Hepatocyte (in vitro differentiated cells): ENCODE measurements around the gene MOB3B. TPM values are rescaled to one million over a fixed set of nuclear protein-coding genes. Genes with fewer than 3 reads are reported as not detected.

Experiments
- DNase-seq: peaks from one replicate; pipeline ENCODE4 v3.0.0-alpha.2; 2016; ENCODE audit warnings: low spot score
- H2AFZ ChIP-seq: fragments of 200-600 bp; sonication (generic); 2 replicates; pipeline ENCODE4 v1.6.0; 2016; ENCODE audit warnings: antibody characterized with exemption, mild to moderate bottlenecking
- H3K27ac ChIP-seq: fragments of 200-600 bp; sonication (generic); 2 replicates; pipeline ENCODE4 v1.5.1; 2016; ENCODE audit warnings: mild to moderate bottlenecking
- H3K27me3 ChIP-seq: fragments of 200-600 bp; sonication (generic); 2 replicates; pipeline ENCODE4 v1.6.1; 2016
- H3K36me3 ChIP-seq: fragments of 200-600 bp; sonication (generic); replicated peaks from 2 replicates; pipeline ENCODE4 v1.5.1; 2016; ENCODE audit warnings: low read depth; ENCODE audit not compliant: insufficient read depth
- H3K4me1 ChIP-seq: fragments of 200-600 bp; sonication (generic); 2 replicates; pipeline ENCODE4 v1.5.1; 2016; ENCODE audit warnings: mild to moderate bottlenecking, moderate library complexity; ENCODE audit not compliant: insufficient read depth
- H3K4me2 ChIP-seq: fragments of 200-600 bp; sonication (generic); 2 replicates; pipeline ENCODE4 v1.6.0; 2016
- H3K4me3 ChIP-seq: fragments of 200-600 bp; sonication (generic); 2 replicates; pipeline ENCODE4 v1.5.1; 2016; ENCODE audit warnings: mild to moderate bottlenecking
- H3K79me2 ChIP-seq: fragments of 200-600 bp; sonication (generic); 2 replicates; pipeline ENCODE4 v1.6.0; 2017; ENCODE audit warnings: mild to moderate bottlenecking
- H3K9me2 ChIP-seq: fragments of 200-600 bp; sonication (generic); replicated peaks from 2 replicates; pipeline ENCODE4 v1.6.0; 2017; ENCODE audit warnings: mild to moderate bottlenecking; ENCODE audit not compliant: insufficient read depth
- H3K9me3 ChIP-seq: fragments of 200-600 bp; sonication (generic); 2 replicates; pipeline ENCODE4 v1.5.1; 2016; ENCODE audit warnings: low read depth, mild to moderate bottlenecking
- H4K20me1 ChIP-seq: fragments of 200-600 bp; sonication (generic); 2 replicates; pipeline ENCODE4 v1.6.0; 2016; ENCODE audit warnings: mild to moderate bottlenecking; ENCODE audit not compliant: insufficient read depth, poor library complexity, severe bottlenecking
- EZH2 ChIP-seq: fragments of 200-600 bp; sonication (generic); IDR thresholded peaks from 2 replicates; pipeline ENCODE4 v1.6.1; 2016; ENCODE audit warnings: antibody characterized with exemption, mild to moderate bottlenecking, borderline replicate concordance
- EZH2phosphoT487 ChIP-seq: fragments of 200-600 bp; sonication (generic); IDR thresholded peaks from one replicate; pipeline ENCODE4 v1.6.1; 2018; ENCODE audit warnings: antibody characterized with exemption, mild to moderate bottlenecking, low read depth, moderate library complexity; ENCODE audit not compliant: unreplicated experiment, severe bottlenecking
- WGBS: methylation state at CpG from one replicate; pipeline ENCODE4 v1.1.6; 2016; ENCODE audit warnings: low lambda C conversion rate; ENCODE audit errors: missing lambda C conversion rate; 5-methylcytosine and 5-hydroxymethylcytosine counted together
- polyA plus RNA-seq: library from polyadenylated mRNA; unstranded; fragments of >200 nt; fragmentation: Nextera tagmentation; extraction: Ambion mirVana; gene quantifications from 2 replicates; pipeline ENCODE4 v1.2.1, GENCODE V29; 2016
- total RNA-seq: library from RNA; depleted of rRNA; stranded (reverse); fragments of >200 nt; gene quantifications from 2 replicates; pipeline ENCODE4 v1.2.3, GENCODE V29; 2014
- TF ChIP-seq, protein P1 (sequence below): fragments of 200-600 bp; sonication (generic); IDR thresholded peaks from 2 replicates; pipeline ENCODE4 v1.5.1; 2016; ENCODE audit warnings: antibody characterized with exemption, mild to moderate bottlenecking; ENCODE audit not compliant: poor library complexity

Gene MOB3B
- total and polyA plus RNA-seq, 2 experiments from 2014 or later: 13.3 to 13.5 TPM

GRCh38 chr9:27436234-27436633 is 93.4 kb downstream of the MOB3B start:
- H3K36me3 ChIP-seq: no peaks in the 10 kb centered on the region
- H2AFZ ChIP-seq: no peak overlapping the region
- no peaks in the 10 kb centered on the region for H3K9me3 ChIP-seq
- H3K4me1 ChIP-seq: peaks cover 22% of the 10 kb centered on the region
- WGBS: 60% methylated on average over 3 of the region's 3 CpGs
- H4K20me1 ChIP-seq: no peaks in the 10 kb centered on the region
- H3K27ac ChIP-seq: peak overlapping the region; percentile 39
- DNase-seq: peak; percentile 61
- no peaks in the 10 kb centered on the region for H3K9me2 ChIP-seq
- H3K4me3 ChIP-seq: no peak overlapping the region
- no peaks in the 10 kb centered on the region for H3K27me3 ChIP-seq
- TF ChIP-seq EZH2: no peak
- TF ChIP-seq, protein P1, sequence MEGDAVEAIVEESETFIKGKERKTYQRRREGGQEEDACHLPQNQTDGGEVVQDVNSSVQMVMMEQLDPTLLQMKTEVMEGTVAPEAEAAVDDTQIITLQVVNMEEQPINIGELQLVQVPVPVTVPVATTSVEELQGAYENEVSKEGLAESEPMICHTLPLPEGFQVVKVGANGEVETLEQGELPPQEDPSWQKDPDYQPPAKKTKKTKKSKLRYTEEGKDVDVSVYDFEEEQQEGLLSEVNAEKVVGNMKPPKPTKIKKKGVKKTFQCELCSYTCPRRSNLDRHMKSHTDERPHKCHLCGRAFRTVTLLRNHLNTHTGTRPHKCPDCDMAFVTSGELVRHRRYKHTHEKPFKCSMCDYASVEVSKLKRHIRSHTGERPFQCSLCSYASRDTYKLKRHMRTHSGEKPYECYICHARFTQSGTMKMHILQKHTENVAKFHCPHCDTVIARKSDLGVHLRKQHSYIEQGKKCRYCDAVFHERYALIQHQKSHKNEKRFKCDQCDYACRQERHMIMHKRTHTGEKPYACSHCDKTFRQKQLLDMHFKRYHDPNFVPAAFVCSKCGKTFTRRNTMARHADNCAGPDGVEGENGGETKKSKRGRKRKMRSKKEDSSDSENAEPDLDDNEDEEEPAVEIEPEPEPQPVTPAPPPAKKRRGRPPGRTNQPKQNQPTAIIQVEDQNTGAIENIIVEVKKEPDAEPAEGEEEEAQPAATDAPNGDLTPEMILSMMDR: no peak
- no peak for TF ChIP-seq EZH2phosphoT487
- H3K4me2 ChIP-seq: no peak overlapping the region
- peaks cover 34% of the 10 kb centered on the region for H3K79me2 ChIP-seq

- no peak overlapping the region for H3K4me2 ChIP-seq
- H3K9me3 ChIP-seq: no peaks in the 10 kb centered on the region
- peaks cover 39% of the 10 kb centered on the region for H3K79me2 ChIP-seq
- H3K4me1 ChIP-seq: peaks cover 36% of the 10 kb centered on the region
- TF ChIP-seq, protein P1: no peak
- TF ChIP-seq EZH2 (no peak), EZH2phosphoT487 (no peak)
- H4K20me1 ChIP-seq: no peaks in the 10 kb centered on the region
- H3K27ac ChIP-seq: no peak overlapping the region
- H3K4me3 ChIP-seq: no peak overlapping the region
- no peaks in the 10 kb centered on the region for H3K27me3 ChIP-seq
- no peaks in the 10 kb centered on the region for H3K36me3 ChIP-seq
- 61% methylated on average over 3 of the region's 3 CpGs for WGBS
- no peaks in the 10 kb centered on the region for H3K9me2 ChIP-seq
- no peak for DNase-seq
- H2AFZ ChIP-seq: no peak overlapping the region
Measured at GRCh38 chr9:27433631-27434325, 95.8 kb downstream of the MOB3B start.

GRCh38 chr9:27432308-27432707 is 97.3 kb downstream of the MOB3B start:
- Histone ChIP-seq H4K20me1 (no peaks in the 10 kb centered on the region), H3K4me2 (no peak overlapping the region), H2AFZ (no peak overlapping the region), H3K36me3 (no peaks in the 10 kb centered on the region), H3K4me3 (no peak overlapping the region), H3K9me2 (no peaks in the 10 kb centered on the region), H3K27ac (no peak overlapping the region), H3K27me3 (no peaks in the 10 kb centered on the region), H3K79me2 (peaks cover 50% of the 10 kb centered on the region), H3K4me1 (peaks cover 31% of the 10 kb centered on the region), H3K9me3 (no peaks in the 10 kb centered on the region)
- WGBS: 71% methylated on average over 3 of the region's 3 CpGs
- TF ChIP-seq EZH2phosphoT487: no peak
- DNase-seq: no peak

GRCh38 chr9:27431543-27432147 is 98.0 kb downstream of the MOB3B start:
- peak overlapping the region; percentile 47 for H3K27ac ChIP-seq
- H2AFZ ChIP-seq: no peak overlapping the region
- no peaks in the 10 kb centered on the region for H3K27me3 ChIP-seq
- TF ChIP-seq EZH2: no peak
- TF ChIP-seq, protein P1: no peak
- TF ChIP-seq EZH2phosphoT487: no peak
- WGBS: 59% methylated on average over 2 of the region's 2 CpGs
- no peak overlapping the region for H3K4me2 ChIP-seq
- peaks cover 36% of the 10 kb centered on the region for H3K4me1 ChIP-seq
- DNase-seq: no peak
- H3K9me3 ChIP-seq: no peaks in the 10 kb centered on the region
- H3K79me2 ChIP-seq: peaks cover 50% of the 10 kb centered on the region
- H4K20me1 ChIP-seq: no peaks in the 10 kb centered on the region
- no peak overlapping the region for H3K4me3 ChIP-seq
- H3K36me3 ChIP-seq: no peaks in the 10 kb centered on the region
- H3K9me2 ChIP-seq: no peaks in the 10 kb centered on the region
